ENCODE results near the gene FTSJ3. TPM values are rescaled to one million over a fixed set of nuclear protein-coding genes. Genes with fewer than 3 reads are reported as not detected.

FTSJ3 gene
- total RNA-seq, 4 donors from 2014 or later, result 37.8 to 64.7 (median 47.2) TPM

DNA sequence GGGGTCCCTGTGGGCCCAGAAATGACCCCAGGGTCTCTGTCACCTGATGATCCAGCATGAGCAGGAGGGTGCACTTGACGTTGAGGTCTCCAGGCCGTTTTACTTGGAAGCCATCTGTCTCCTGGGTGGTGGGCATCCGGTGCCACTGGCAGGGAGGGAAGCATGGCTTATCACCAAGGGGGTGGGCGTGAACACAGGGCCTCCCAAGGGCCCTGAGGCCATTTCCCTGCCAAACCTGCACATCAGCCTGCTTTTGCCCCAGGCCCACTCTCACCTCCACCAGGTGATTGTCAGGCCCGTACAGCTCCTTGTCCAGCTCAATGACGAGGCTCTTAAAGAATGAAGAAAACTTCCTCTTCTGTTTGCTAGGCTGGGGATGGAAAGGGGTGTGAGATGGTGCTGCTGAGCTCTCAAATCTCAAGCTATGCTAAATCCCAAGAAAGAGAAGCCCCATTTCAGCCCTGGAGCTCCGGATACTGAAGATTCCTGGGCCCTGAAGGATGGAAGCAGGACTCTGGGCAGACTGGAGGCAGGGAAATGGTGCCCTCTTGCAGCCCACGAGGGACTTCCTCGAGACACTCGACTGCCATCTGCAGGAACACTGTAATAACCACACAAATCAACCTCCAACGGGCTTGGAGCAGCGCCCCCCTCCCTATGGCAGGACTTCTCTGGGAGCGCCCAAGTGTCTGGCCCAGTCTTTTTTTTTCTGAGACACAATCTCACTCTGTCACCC, 7.1 kb upstream of the FTSJ3 start:
- intact Hi-C loops (cut with DNase I), result loop anchor here (5.0 kb wide), 1 partner anchor 62 kb away; the partner anchor contains the start of genes CCDC47 and DDX42
- TF ChIP-seq POLR2A (IDR thresholded peaks at IDR 0.05) (no peak), CTCF (IDR thresholded peaks at IDR 0.05) (peak in 5 of 6 experiments; percentile 30 to 62 (median 44))
- WGBS, 2 donors, result 40 to 50% methylated on average over 10 to 13 of the region's 13 CpGs

GRCh38 chr17:63833741-63834373, 6.4 kb upstream of the FTSJ3 start:
- Histone ChIP-seq H3K27me3 (no peaks in the 10 kb centered on the region), H3K9me3 (no peaks in the 10 kb centered on the region), H3K36me3 (peaks cover 69 to 74% of the 10 kb centered on the region in 2 donors), H3K4me1 (peaks cover 19 to 34% of the 10 kb centered on the region in 2 donors), H3K27ac (no peak overlapping the region), H3K4me3 (replicated peaks in 1 of 3) (no peak overlapping the region)
- TF ChIP-seq POLR2A (IDR thresholded peaks at IDR 0.05), result no peak
- TF ChIP-seq CTCF (IDR thresholded peaks at IDR 0.05), result no peak
- intact Hi-C loops (cut with DNase I), result no loop called here
- WGBS, 2 donors, result 94 to 95% methylated on average over 15 of the region's 15 CpGs
- DNase-seq, result no peak

More for the DNA sequence above, 7.1 kb upstream of the FTSJ3 start:
- H3K36me3 ChIP-seq, result peaks cover 66 to 70% of the 10 kb centered on the region in 2 donors
- no peaks in the 10 kb centered on the region for H3K9me3 ChIP-seq
- peak overlapping the region; percentile 24 to 56 (median 33) for H3K27ac ChIP-seq
- no peak overlapping the region for H3K4me3 ChIP-seq (replicated peaks in 1 of 3)
- peak; percentile 88 to 89 for DNase-seq
- H3K4me1 ChIP-seq, result peaks cover 27 to 37% of the 10 kb centered on the region in 2 donors
- H3K27me3 ChIP-seq, result no peaks in the 10 kb centered on the region

GRCh38 chr17:63833026-63833740, 5.7 kb upstream of the FTSJ3 start:
- intact Hi-C loops (cut with DNase I), result no loop called here
- no peaks in the 10 kb centered on the region for H3K27me3 ChIP-seq
- H3K9me3 ChIP-seq, result no peaks in the 10 kb centered on the region
- no peak for DNase-seq
- H3K4me1 ChIP-seq, result peaks cover 14 to 34% of the 10 kb centered on the region in 2 donors
- H3K27ac ChIP-seq, result no peak overlapping the region
- 84 to 90% methylated on average over 9 to 14 of the region's 14 CpGs for WGBS, 2 donors
- TF ChIP-seq POLR2A (IDR thresholded peaks at IDR 0.05) (no peak), CTCF (IDR thresholded peaks at IDR 0.05) (no peak)
- H3K4me3 ChIP-seq (replicated peaks in 1 of 3), result no peak overlapping the region
- peaks cover 69 to 74% of the 10 kb centered on the region in 2 donors for H3K36me3 ChIP-seq

DNA sequence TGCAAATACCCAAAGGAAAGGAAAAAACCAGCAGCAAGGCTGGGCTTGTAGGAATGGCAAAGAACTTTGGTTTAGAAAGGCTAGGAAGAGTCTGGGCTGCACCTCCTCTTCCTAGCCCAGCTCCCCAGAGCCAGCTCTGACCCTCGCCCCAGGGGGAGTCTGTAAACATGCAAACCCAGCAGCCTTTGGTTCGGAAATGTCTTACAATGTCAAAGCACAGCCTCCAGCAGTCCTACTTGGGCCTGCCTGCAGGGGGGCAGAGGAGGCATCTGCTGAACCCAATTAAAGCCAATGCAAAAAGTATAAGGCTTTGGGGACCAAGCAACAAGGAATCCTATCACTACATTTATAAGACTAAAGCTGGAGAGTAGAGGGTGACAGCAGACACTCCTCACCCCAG, 5.0 kb upstream of the FTSJ3 start:
- Histone ChIP-seq H3K27me3 (no peaks in the 10 kb centered on the region), H3K4me1 (peaks cover 9 to 30% of the 10 kb centered on the region in 2 donors), H3K4me3 (replicated peaks in 1 of 3) (no peak overlapping the region), H3K36me3 (peaks cover 69 to 74% of the 10 kb centered on the region in 2 donors), H3K9me3 (no peaks in the 10 kb centered on the region), H3K27ac (no peak overlapping the region)
- WGBS, 2 donors, result 84 to 86% methylated on average over 2 of the region's 2 CpGs
- no peak for DNase-seq
- TF ChIP-seq POLR2A (IDR thresholded peaks at IDR 0.05), result no peak
- TF ChIP-seq CTCF (IDR thresholded peaks at IDR 0.05), result no peak
- intact Hi-C loops (cut with DNase I), result no loop called here
